ENCODE measurements around the gene PRRX2.
A peak's percentile ranks its signal among the peaks of the same experiment; 100 is the strongest.

Gene PRRX2

DNA sequence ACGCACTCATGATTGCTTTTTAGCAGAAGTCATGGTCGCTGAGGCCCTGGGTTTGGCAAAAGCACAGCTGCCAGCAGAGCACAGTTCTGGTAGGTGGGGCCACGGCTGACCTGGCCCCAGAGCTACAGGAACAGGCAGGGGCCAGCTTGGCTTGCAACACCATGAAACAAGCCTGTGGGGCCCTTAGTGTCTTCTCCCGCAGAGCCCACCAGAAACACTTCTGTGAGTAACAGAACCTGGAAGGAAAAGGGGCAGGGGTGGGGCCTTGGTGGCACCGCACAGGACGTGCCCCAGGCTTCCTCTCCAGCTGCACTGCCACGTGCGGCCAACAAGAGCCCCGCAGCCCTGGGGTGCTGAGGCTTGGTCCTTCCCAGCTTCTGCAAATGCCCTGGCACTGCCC is 28.3 kb upstream of the PRRX2 start:
- DNase-seq (ENCODE audit: extremely low read depth, low read depth): no peak
- H3K4me3 ChIP-seq (replicated peaks; ENCODE audit: low read depth, low read length): no peak overlapping the region
- TF ChIP-seq, protein P1, sequence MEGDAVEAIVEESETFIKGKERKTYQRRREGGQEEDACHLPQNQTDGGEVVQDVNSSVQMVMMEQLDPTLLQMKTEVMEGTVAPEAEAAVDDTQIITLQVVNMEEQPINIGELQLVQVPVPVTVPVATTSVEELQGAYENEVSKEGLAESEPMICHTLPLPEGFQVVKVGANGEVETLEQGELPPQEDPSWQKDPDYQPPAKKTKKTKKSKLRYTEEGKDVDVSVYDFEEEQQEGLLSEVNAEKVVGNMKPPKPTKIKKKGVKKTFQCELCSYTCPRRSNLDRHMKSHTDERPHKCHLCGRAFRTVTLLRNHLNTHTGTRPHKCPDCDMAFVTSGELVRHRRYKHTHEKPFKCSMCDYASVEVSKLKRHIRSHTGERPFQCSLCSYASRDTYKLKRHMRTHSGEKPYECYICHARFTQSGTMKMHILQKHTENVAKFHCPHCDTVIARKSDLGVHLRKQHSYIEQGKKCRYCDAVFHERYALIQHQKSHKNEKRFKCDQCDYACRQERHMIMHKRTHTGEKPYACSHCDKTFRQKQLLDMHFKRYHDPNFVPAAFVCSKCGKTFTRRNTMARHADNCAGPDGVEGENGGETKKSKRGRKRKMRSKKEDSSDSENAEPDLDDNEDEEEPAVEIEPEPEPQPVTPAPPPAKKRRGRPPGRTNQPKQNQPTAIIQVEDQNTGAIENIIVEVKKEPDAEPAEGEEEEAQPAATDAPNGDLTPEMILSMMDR (IDR thresholded peaks at IDR 0.05; ENCODE audit: low read depth, low read length, missing control alignments): no peak

DNA sequence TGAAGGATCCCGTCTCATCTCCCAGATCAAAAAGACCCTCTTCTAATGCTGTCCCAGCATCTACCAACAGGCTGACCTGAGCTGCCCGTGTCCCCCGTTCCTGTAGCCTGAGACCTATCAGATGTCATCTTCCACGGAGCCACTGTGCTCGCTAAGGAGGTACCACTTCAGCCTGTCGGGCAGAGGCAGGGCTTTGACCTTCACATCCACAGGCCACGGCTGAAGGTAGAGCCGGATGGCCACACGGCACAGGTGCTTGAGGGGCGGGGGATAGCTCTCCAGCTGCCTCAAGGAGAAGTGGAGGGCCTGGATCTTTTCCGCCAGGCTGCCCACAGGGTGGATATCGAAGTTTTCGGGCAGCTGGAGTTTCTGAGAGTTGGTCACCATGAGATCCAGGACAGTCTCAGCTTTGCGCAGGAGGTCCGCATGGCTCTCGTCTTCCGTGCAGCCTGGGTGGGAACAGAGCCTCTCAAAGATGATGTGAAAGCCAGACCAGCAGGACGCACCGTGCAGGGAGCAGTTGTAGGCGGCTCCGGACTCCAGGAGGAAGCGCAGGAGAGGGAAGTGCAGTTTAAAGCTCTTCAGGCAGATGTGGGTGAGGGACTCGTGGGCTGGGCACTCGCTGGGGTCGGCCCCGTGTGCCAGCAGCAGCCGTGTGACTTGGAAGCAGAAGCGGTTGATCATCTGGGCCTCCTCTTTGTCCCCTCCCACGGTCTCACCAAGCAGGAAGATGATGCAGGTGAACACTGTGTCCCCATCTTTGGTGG is 27.6 kb upstream of the PRRX2 start:
- DNase-seq (ENCODE audit: extremely low read depth, low read depth): no peak
- TF ChIP-seq, protein P1 (IDR thresholded peaks at IDR 0.05; ENCODE audit: low read depth, low read length, missing control alignments): no peak
- no peak overlapping the region for H3K4me3 ChIP-seq (replicated peaks; ENCODE audit: low read depth, low read length)

DNA sequence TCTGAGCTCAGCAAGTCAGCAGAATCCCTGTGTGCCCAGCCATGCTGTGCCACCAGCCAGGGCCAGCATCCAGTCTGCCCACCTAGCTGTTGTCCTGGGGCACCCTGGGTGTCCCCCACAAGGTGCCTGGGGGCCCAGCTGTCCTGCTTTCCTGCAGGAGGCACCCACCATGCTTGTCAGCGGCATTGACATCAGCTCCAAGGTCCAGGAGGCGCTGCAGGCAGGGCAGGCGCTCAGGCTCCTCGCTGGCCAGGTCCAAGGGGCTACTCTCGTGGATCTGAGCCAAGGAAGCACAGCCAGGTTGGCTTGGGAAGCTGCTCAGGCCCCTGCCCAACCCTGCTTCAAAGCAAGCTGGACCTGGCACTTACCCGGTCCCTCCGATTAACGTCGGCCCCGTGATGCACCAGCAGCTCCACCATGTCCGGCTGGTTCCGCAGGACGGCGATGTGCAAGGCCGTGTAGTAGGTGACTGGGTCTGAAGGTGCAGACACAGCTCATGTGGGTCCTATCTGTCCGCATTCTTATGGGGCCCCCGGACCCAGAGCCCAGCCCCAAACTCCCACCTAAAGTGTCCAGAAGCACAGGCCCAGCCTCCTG is 26.3 kb upstream of the PRRX2 start:
- TF ChIP-seq, protein P1 (IDR thresholded peaks at IDR 0.05; ENCODE audit: low read depth, low read length, missing control alignments): no peak
- no peak overlapping the region for H3K4me3 ChIP-seq (replicated peaks; ENCODE audit: low read depth, low read length)
- no peak for DNase-seq (ENCODE audit: extremely low read depth, low read depth)

- DNase-seq (ENCODE audit: extremely low read depth, low read depth): no peak
- peak overlapping the region; percentile 95; the same call in 1 of the 2 replicates for H3K4me3 ChIP-seq (replicated peaks; ENCODE audit: low read depth, low read length)
- TF ChIP-seq, protein P1 (IDR thresholded peaks at IDR 0.05; ENCODE audit: low read depth, low read length, missing control alignments): no peak
Observed at GRCh38 chr9:129639756-129640085, 25.7 kb upstream of the PRRX2 start.

DNA sequence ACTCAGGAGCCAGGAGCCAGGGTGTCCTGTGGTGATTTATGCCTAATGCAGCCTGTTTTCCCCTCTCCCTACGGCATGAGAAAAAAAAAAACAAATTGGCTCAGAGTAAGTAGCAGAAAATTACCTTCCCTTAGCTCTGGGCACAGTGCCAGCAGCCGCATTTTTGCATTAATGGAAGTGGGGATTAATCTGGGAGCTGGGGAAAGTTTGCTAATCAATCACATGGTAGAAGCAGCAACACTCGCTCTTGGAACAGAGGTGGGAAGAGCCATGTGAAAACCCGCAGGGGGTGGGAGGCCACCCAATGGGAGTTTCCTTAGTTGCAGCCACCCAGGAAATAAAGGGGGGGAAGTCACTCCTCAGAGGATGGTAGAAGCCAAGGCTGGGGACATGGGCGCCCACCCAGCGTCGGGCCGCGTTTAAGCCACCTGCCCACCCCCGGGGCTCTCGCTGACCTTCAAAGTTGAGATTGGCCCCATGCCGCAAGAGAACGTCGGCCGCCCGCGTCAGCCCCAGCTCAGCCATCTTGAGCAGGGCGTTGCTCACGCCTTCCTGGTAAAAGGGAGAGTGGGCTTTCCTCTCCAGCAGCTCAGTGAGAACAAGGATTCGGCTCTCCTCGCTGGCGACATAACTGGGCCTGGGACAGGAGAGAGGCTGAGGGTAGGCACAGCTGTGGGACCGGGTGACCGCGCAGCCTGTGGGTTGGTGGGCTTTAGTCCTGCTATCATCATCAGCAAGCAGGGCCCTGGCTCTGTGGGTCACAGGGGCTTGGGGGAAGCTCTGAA is 25.2 kb upstream of the PRRX2 start:
- H3K4me3 ChIP-seq (replicated peaks; ENCODE audit: low read depth, low read length): peak overlapping the region; percentile 95
- TF ChIP-seq, protein P1 (IDR thresholded peaks at IDR 0.05; ENCODE audit: low read depth, low read length, missing control alignments): no peak
- no peak for DNase-seq (ENCODE audit: extremely low read depth, low read depth)

GRCh38 chr9:129640871-129641749 is 24.3 kb upstream of the PRRX2 start:
- no peak for DNase-seq (ENCODE audit: extremely low read depth, low read depth)
- TF ChIP-seq, protein P1 (IDR thresholded peaks at IDR 0.05; ENCODE audit: low read depth, low read length, missing control alignments): no peak

More at GRCh38 chr9:129640871-129641749, 24.3 kb upstream of the PRRX2 start:
- peak overlapping the region; percentile 95 for H3K4me3 ChIP-seq (replicated peaks; ENCODE audit: low read depth, low read length)
